Measurements from ENCODE around the gene TRIM36.

DNA sequence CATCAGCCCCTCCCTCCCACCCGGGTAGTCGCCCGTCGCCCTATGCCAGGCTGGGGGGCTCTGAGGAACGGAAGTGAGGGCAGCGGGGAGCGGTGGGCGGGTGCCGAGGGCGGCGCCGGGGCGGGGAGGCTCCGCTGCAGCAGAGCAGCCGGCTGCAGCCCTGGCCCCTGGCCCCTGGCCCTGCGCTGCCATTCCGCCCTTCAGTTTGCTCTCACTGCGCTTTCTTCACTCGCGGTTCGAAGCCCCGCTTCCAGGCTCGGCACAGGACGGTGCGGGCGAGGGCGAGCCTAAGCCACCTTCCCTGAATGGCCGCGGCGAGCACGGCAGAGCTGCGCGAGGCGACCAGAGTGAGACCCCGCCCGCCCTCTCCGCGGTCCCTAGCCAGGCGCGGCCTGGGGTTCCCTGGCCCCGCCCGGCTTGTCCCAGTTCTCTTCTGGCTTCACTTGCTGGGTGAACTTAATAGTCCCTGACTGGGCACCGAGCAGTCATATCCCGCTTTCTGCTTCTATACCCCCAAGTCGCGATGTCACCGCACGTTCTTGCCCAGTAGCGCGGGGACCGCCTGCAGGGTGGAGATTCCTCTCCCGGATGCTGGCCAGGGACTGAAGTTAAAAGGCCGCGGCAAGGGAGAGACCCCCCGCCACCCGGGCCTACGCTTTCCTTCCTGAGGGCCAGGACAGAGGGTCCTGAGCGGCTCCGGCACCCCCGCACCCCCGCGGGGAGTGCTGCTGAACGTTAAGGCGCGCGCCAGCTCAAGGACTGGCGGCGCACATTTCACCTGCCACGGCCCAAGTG, 623 bp upstream of the TRIM36 start:
- TF ChIP-seq TCF4 (CRISPR knock-in tag; IDR thresholded peaks at IDR 0.05; ENCODE audit: borderline replicate concordance) (no peak), ZNF565 (CRISPR knock-in tag; conservative IDR thresholded peaks at IDR 0.05; ENCODE audit: low read depth) (no peak), ZC3H10 (CRISPR knock-in tag; IDR thresholded peaks at IDR 0.05) (no peak), RARB (CRISPR knock-in tag; IDR thresholded peaks at IDR 0.05) (no peak), ARNTL (CRISPR knock-in tag; IDR thresholded peaks at IDR 0.05; ENCODE audit: borderline replicate concordance, low read depth) (no peak), CSDC2 (CRISPR knock-in tag; IDR thresholded peaks at IDR 0.05) (no peak), OSR1 (CRISPR knock-in tag; IDR thresholded peaks at IDR 0.05) (no peak), ESRRG (CRISPR knock-in tag; IDR thresholded peaks at IDR 0.05) (no peak), TOX (CRISPR knock-in tag; IDR thresholded peaks at IDR 0.05; ENCODE audit: borderline replicate concordance) (no peak), SNAI2 (CRISPR knock-in tag; IDR thresholded peaks at IDR 0.05) (no peak)
- TF ChIP-seq, protein P1, sequence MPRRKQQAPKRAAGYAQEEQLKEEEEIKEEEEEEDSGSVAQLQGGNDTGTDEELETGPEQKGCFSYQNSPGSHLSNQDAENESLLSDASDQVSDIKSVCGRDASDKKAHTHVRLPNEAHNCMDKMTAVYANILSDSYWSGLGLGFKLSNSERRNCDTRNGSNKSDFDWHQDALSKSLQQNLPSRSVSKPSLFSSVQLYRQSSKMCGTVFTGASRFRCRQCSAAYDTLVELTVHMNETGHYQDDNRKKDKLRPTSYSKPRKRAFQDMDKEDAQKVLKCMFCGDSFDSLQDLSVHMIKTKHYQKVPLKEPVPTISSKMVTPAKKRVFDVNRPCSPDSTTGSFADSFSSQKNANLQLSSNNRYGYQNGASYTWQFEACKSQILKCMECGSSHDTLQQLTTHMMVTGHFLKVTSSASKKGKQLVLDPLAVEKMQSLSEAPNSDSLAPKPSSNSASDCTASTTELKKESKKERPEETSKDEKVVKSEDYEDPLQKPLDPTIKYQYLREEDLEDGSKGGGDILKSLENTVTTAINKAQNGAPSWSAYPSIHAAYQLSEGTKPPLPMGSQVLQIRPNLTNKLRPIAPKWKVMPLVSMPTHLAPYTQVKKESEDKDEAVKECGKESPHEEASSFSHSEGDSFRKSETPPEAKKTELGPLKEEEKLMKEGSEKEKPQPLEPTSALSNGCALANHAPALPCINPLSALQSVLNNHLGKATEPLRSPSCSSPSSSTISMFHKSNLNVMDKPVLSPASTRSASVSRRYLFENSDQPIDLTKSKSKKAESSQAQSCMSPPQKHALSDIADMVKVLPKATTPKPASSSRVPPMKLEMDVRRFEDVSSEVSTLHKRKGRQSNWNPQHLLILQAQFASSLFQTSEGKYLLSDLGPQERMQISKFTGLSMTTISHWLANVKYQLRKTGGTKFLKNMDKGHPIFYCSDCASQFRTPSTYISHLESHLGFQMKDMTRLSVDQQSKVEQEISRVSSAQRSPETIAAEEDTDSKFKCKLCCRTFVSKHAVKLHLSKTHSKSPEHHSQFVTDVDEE (CRISPR knock-in tag; IDR thresholded peaks at IDR 0.05) = no peak
- TF ChIP-seq, protein P2, sequence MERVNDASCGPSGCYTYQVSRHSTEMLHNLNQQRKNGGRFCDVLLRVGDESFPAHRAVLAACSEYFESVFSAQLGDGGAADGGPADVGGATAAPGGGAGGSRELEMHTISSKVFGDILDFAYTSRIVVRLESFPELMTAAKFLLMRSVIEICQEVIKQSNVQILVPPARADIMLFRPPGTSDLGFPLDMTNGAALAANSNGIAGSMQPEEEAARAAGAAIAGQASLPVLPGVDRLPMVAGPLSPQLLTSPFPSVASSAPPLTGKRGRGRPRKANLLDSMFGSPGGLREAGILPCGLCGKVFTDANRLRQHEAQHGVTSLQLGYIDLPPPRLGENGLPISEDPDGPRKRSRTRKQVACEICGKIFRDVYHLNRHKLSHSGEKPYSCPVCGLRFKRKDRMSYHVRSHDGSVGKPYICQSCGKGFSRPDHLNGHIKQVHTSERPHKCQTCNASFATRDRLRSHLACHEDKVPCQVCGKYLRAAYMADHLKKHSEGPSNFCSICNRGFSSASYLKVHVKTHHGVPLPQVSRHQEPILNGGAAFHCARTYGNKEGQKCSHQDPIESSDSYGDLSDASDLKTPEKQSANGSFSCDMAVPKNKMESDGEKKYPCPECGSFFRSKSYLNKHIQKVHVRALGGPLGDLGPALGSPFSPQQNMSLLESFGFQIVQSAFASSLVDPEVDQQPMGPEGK (CRISPR knock-in tag; IDR thresholded peaks at IDR 0.05; ENCODE audit: borderline replicate concordance) = no peak

All from SK-N-SH treated with all-trans-retinoic acid at 6 μM for 48 hours (cell line).